GM12865 (cell line): Measurements from ENCODE around the gene ARPP21.

Source experiments
- DNase-seq: peaks from one replicate; pipeline ENCODE4 v3.0.0; 2010; ENCODE audit warnings: low read depth
- H3K4me3 ChIP-seq: 2 replicates; pipeline ENCODE4 v1.5.1; 2011; ENCODE audit warnings: mild to moderate bottlenecking, low read depth, low read length, control low read depth
- TF ChIP-seq, protein P1 (sequence below): IDR thresholded peaks from 2 replicates; pipeline ENCODE4 v1.5.1; 2011; ENCODE audit warnings: low read length, control low read depth, low read depth, inconsistent platforms; ENCODE audit not compliant: insufficient read depth; ENCODE audit errors: missing control alignments

The ARPP21 gene

DNA sequence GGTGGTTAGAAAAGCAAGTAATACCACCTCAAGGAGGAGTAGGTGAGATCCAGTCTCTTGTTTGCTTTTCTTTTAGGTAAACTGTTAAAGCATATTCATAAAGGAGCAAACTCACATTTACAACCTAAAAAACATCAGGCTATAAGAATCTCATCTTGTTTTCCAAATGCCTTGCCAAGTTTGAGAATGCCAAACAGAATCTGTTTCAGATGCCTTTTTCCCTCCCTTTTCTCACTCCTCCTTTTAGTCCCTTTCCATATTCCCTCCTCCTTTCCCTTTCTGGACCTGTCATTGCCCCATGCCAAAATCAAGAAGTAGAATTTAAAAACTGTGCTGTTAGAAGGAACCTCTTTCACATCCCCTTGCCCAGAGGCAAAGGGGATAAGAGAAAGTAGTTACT lies 140.3 kb downstream of the ARPP21 start:
- no peak overlapping the region for H3K4me3 ChIP-seq
- no peak for DNase-seq
- TF ChIP-seq, protein P1, sequence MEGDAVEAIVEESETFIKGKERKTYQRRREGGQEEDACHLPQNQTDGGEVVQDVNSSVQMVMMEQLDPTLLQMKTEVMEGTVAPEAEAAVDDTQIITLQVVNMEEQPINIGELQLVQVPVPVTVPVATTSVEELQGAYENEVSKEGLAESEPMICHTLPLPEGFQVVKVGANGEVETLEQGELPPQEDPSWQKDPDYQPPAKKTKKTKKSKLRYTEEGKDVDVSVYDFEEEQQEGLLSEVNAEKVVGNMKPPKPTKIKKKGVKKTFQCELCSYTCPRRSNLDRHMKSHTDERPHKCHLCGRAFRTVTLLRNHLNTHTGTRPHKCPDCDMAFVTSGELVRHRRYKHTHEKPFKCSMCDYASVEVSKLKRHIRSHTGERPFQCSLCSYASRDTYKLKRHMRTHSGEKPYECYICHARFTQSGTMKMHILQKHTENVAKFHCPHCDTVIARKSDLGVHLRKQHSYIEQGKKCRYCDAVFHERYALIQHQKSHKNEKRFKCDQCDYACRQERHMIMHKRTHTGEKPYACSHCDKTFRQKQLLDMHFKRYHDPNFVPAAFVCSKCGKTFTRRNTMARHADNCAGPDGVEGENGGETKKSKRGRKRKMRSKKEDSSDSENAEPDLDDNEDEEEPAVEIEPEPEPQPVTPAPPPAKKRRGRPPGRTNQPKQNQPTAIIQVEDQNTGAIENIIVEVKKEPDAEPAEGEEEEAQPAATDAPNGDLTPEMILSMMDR, result no peak

DNA sequence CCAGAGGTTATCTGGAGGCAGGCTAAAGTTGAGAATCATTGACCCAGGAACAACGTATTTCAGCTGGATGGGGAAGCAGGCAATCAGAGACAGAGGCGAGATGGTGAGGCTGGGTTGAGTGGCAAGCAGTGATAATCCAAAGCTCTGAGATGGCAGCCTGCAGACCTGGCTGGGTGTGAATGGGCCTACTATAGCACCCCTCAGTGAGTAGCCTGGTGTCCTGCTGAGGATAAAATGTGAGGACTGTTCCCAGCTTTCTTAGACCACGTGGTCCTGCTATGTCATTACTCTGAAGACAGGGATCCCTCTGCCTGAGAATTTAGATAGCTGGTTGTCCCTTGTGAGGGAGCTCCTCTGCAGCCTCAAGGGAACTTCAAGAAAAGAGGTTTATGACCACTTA lies 141.5 kb downstream of the ARPP21 start:
- no peak for DNase-seq
- TF ChIP-seq, protein P1, result no peak
- H3K4me3 ChIP-seq, result no peak overlapping the region

DNA sequence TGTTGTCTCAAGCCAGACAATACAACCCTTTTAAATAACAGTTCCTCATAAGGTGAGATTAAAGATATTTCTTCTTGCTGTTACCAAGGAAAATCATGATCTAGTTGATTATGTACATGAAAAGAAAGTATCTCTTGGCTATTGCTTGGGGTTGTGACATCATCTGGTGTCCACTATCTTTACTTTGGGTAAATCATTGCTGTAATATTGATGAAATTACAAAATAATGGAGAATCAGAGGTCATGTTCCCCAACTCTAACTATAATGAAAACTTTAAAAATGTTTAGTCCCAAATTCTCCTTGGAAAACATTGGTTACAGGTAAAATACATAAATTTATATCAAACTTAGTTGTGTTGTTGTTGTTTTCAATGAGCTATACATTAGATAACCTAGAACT lies 142.2 kb downstream of the ARPP21 start:
- H3K4me3 ChIP-seq, result no peak overlapping the region
- no peak for DNase-seq
- TF ChIP-seq, protein P1, result no peak

DNA sequence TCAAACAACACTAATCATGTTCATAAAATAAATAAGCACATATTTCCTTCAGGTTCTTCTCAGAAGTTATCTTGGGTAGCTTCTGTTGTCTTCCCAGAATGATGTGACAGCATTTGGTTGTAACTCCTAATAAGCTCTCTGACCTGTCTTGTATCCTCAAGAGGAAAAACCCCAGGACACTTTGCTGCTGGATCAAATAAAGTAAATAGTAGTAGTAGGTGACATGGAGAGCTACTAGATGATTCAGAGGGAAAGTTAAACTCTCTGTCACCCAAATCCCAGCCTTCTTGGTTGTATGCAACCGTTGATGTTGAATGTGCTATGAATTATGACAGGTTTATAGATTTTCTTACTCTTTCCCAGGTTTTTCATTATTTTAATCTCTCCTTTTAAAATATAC lies 143.0 kb downstream of the ARPP21 start:
- no peak for DNase-seq
- TF ChIP-seq, protein P1, result no peak
- no peak overlapping the region for H3K4me3 ChIP-seq

DNA sequence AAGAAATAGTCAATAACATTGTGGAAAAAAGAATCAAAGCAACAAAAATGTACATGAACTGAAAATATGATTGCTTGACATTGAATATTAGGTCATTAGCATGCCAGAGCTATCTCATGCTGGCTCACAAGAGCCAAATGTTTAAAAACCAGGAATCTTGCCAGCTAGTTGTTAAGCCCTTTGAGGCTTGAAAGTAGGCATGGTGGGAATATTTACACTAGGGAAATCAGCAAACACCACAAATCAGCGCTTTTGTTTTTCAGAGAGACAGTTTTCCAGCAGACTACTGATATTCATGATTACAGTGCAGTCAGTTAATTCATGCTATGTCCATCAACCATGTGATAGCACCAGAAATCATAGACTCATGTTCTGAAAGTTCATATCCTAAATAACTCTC lies 144.8 kb downstream of the ARPP21 start:
- TF ChIP-seq, protein P1, result no peak
- H3K4me3 ChIP-seq, result no peak overlapping the region
- no peak for DNase-seq

DNA sequence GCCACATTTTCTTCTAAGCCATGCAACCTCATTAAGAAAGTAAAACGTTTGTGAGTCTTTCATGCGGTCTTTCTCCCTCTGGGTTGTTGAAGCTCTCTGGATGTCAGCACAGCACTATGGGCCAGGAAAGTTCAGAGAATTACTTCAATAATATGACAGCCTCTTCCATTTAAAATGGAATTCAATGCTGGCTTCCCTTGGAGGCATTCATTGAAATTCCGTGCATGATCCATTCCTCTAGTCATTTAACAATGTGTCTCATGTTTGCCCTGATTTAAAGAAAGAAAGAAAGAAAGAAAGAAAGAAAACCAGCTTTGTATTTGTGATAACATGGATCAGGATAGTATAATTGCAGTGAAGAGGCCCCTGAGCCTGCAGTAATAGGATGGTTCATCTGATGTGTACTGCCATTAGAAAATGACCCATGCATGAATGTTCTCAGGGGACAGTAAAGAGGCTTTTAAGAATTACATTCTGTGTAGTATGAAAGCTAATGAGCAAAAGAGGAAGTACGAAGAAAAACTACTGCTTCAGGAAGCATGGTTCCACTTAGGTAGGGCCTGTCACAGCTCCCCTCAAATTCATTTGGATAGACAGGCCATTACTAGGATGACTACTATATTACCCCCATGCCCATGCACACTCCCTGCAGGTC lies 146.0 kb downstream of the ARPP21 start:
- TF ChIP-seq, protein P1, result no peak
- DNase-seq, result no peak
- H3K4me3 ChIP-seq, result no peak overlapping the region

DNA sequence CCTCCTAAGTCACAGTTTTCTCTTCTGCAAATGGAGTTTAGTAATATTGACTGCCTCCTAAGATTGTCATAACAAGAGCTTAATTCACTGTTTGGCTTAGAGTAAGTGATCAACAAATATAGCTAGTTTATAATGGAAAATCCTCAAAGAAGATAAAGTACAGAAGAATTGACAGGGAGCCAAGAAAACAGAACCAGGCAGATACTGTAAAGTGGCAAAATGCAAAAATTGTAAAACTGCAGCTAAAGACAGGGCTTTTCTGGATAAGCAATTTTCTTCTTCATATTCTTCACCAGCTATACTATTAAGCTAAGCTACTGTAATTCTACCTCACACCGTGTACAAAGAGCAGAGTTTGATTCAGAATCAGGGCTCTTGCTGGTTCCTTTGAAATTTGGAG lies 148.6 kb downstream of the ARPP21 start:
- no peak overlapping the region for H3K4me3 ChIP-seq
- TF ChIP-seq, protein P1, result no peak
- no peak for DNase-seq
